Skeletal muscle tissue (tissue), 4 donors: ENCODE results near the gene SAMHD1. TPM values are rescaled to one million over a fixed set of nuclear protein-coding genes. Genes with fewer than 3 reads are reported as not detected.
"Not testable (repeated sequence)": the region's sequence is repeated elsewhere in the genome, so short reads cannot be mapped to it uniquely, and the experiment has no call there.

Experiments
- H3K27ac ChIP-seq: one replicate; pipeline ENCODE4 v1.7.0; 2013; ENCODE audit warnings: mild to moderate bottlenecking, low read depth, low read length, inconsistent platforms
- H3K27me3 ChIP-seq, 3 donors: one replicate each; pipeline ENCODE4 v1.7.0; 2013; ENCODE audit warnings: low read length in 3 of 3; ENCODE audit not compliant: control insufficient read depth in 3 of 3, insufficient read depth in 3 of 3
- H3K36me3 ChIP-seq, 3 donors: one replicate each; pipeline ENCODE4 v1.7.0; 2013; ENCODE audit warnings: low read length in 3 of 3; ENCODE audit not compliant: control insufficient read depth in 3 of 3, insufficient read depth in 3 of 3
- H3K4me1 ChIP-seq, 3 donors: one replicate each; pipeline ENCODE4 v1.7.0; 2013; ENCODE audit warnings: low read length in 3 of 3, mild to moderate bottlenecking in 3 of 3; ENCODE audit not compliant: control insufficient read depth in 3 of 3, insufficient read depth in 3 of 3
- H3K4me3 ChIP-seq, 3 donors: one replicate each; pipeline ENCODE4 v1.7.0; 2013; ENCODE audit warnings: low read length in 3 of 3
- H3K9ac ChIP-seq, 3 donors: one replicate each; pipeline ENCODE4 v1.7.0; 2013; ENCODE audit warnings: low read length in 3 of 3, mild to moderate bottlenecking in 3 of 3, moderate library complexity in 2 of 3, low read depth in 1 of 3
- H3K9me3 ChIP-seq, 3 donors: one replicate each; pipeline ENCODE4 v1.7.0; 2013; ENCODE audit warnings: low read length in 3 of 3; ENCODE audit not compliant: control insufficient read depth in 3 of 3
- total RNA-seq: library from RNA; depleted of rRNA; stranded (reverse); fragments of >200 nt; gene quantifications from one replicate; pipeline ENCODE4 v1.2.3, GENCODE V29; 2014
- donor health status: Osteomylitis.

Gene SAMHD1
- total RNA-seq, 1 donor from 2014 or later, result 45.9 TPM

- Histone ChIP-seq H3K4me3 (no peak overlapping the region), H3K9me3 (no peaks in the 10 kb centered on the region), H3K36me3 (no peaks in the 10 kb centered on the region), H3K27ac (no peak overlapping the region), H3K9ac (no peak overlapping the region), H3K4me1 (no peaks in the 10 kb centered on the region), H3K27me3 (peaks cover 0 to 5% (median 0%) of the 10 kb centered on the region in 3 donors)
These were observed 70.7 kb downstream of the SAMHD1 start for GRCh38 chr20:36880741-36881250.

- no peak overlapping the region for H3K27ac ChIP-seq
- H3K4me3 ChIP-seq, result no peak overlapping the region
- no peaks in the 10 kb centered on the region for H3K9me3 ChIP-seq
- peaks cover 0 to 5% (median 0%) of the 10 kb centered on the region in 3 donors for H3K27me3 ChIP-seq
- no peak overlapping the region for H3K9ac ChIP-seq
- H3K36me3 ChIP-seq, result no peaks in the 10 kb centered on the region
- H3K4me1 ChIP-seq, result no peaks in the 10 kb centered on the region
These were observed 72.6 kb downstream of the SAMHD1 start for GRCh38 chr20:36878941-36879340.

- H3K27ac ChIP-seq, result no peak overlapping the region
- no peak overlapping the region for H3K9ac ChIP-seq
- H3K4me3 ChIP-seq, result no peak overlapping the region
- no peaks in the 10 kb centered on the region for H3K4me1 ChIP-seq
- H3K27me3 ChIP-seq, result peaks cover 3 to 9% (median 5%) of the 10 kb centered on the region in 3 donors
- H3K36me3 ChIP-seq, result no peaks in the 10 kb centered on the region
- no peaks in the 10 kb centered on the region for H3K9me3 ChIP-seq
These were observed 75.1 kb downstream of the SAMHD1 start for GRCh38 chr20:36876473-36876833.

GRCh38 chr20:36875702-36876472 is 75.6 kb downstream of the SAMHD1 start, which contains the start of gene TLDC2:
TSS of gene TLDC2 (plus strand) at chr20:36876138. CDS start at chr20:36876175, 37 bp downstream.
- H3K4me1 ChIP-seq, result no peaks in the 10 kb centered on the region
- H3K27me3 ChIP-seq, result peaks cover 3 to 9% (median 5%) of the 10 kb centered on the region in 3 donors
- no peak within 1 kb of the TSS for H3K27ac ChIP-seq
- H3K9ac ChIP-seq, result no peak within 1 kb of the TSS
- H3K36me3 ChIP-seq, result no peaks in the 10 kb centered on the region
- H3K4me3 ChIP-seq, result no peak within 1 kb of the TSS
- no peaks in the 10 kb centered on the region for H3K9me3 ChIP-seq

- not testable (repeated sequence) for H3K27me3 ChIP-seq, H3K4me3 ChIP-seq, H3K4me1 ChIP-seq, H3K9ac ChIP-seq, H3K9me3 ChIP-seq, H3K27ac ChIP-seq, H3K36me3 ChIP-seq
These were observed 76.4 kb downstream of the SAMHD1 start for GRCh38 chr20:36875093-36875492.

- Histone ChIP-seq H3K27ac (no peak overlapping the region), H3K27me3 (peaks cover 2 to 9% (median 3%) of the 10 kb centered on the region in 3 donors), H3K4me1 (no peaks in the 10 kb centered on the region), H3K36me3 (no peaks in the 10 kb centered on the region), H3K4me3 (no peak overlapping the region), H3K9ac (no peak overlapping the region), H3K9me3 (no peaks in the 10 kb centered on the region)
These were observed 77.9 kb downstream of the SAMHD1 start for GRCh38 chr20:36873498-36874189.

- Histone ChIP-seq H3K4me3 (no peak overlapping the region), H3K9me3 (no peaks in the 10 kb centered on the region), H3K27me3 (peaks cover 2 to 9% (median 3%) of the 10 kb centered on the region in 3 donors), H3K9ac (peak overlapping the region in 1 of 3 donors; percentile 16), H3K36me3 (no peaks in the 10 kb centered on the region), H3K4me1 (no peaks in the 10 kb centered on the region), H3K27ac (no peak overlapping the region)
These were observed 78.7 kb downstream of the SAMHD1 start for GRCh38 chr20:36872852-36873251.

- Histone ChIP-seq H3K9ac (no peak overlapping the region), H3K27ac (no peak overlapping the region), H3K27me3 (peaks cover 0 to 9% (median 3%) of the 10 kb centered on the region in 3 donors), H3K36me3 (no peaks in the 10 kb centered on the region), H3K4me1 (no peaks in the 10 kb centered on the region), H3K9me3 (no peaks in the 10 kb centered on the region), H3K4me3 (no peak overlapping the region)
These were observed 79.6 kb downstream of the SAMHD1 start for GRCh38 chr20:36871640-36872570.

GRCh38 chr20:36866681-36867495 is 84.6 kb downstream of the SAMHD1 start:
- H3K4me1 ChIP-seq, result peaks cover 2 to 7% (median 6%) of the 10 kb centered on the region in 3 donors
- no peaks in the 10 kb centered on the region for H3K36me3 ChIP-seq
- no peak overlapping the region for H3K4me3 ChIP-seq
- no peak overlapping the region for H3K9ac ChIP-seq
- no peak overlapping the region for H3K27ac ChIP-seq
- no peaks in the 10 kb centered on the region for H3K9me3 ChIP-seq
- peaks cover 0 to 24% (median 9%) of the 10 kb centered on the region in 3 donors for H3K27me3 ChIP-seq
